GM10266 (cell line): ENCODE measurements around the gene LDLRAD4.
A peak's percentile ranks its signal among the peaks of the same experiment; 100 is the strongest.

Experiments used
- DNase-seq: peaks from one replicate; pipeline ENCODE4 v3.0.0; 2012; ENCODE audit errors: extremely low spot score
- CTCF ChIP-seq: IDR thresholded peaks from 2 replicates; pipeline ENCODE4 v1.5.1; 2012; ENCODE audit warnings: mild to moderate bottlenecking, low read depth; ENCODE audit not compliant: control insufficient read depth, insufficient read depth; ENCODE audit errors: missing control alignments

LDLRAD4 gene

GRCh38 chr18:13379062-13379865 lies 160.7 kb downstream of the LDLRAD4 start:
- no peak for TF ChIP-seq CTCF
- DNase-seq: no peak

GRCh38 chr18:13379930-13380690 lies 161.6 kb downstream of the LDLRAD4 start:
- DNase-seq: no peak
- no peak for TF ChIP-seq CTCF

- DNase-seq: no peak
- TF ChIP-seq CTCF: no peak
Measured at GRCh38 chr18:13380691-13381070, 162.1 kb downstream of the LDLRAD4 start.

DNA sequence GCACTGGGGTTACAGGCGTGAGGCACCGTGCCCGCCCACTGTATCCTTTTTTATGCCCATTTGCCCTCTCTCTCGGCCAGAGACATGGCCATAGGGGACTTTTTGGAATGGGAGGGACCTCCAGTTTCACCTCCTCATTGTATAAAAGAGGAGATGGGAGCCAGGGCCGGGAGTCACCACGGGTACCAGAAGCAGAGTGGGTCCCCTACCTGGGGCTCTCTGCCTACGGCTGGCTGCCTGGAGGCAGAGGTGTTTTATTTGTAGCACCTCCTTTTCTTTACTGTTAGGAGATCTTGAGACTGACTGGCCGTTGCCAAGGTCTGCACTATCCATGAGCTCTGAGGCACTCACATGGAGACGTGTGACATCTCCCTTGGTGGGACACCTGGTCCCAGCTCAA lies 162.8 kb downstream of the LDLRAD4 start:
- TF ChIP-seq CTCF: no peak
- DNase-seq: no peak

- peak; percentile 75 for DNase-seq
- no peak for TF ChIP-seq CTCF
Measured at GRCh38 chr18:13381944-13382365, 163.4 kb downstream of the LDLRAD4 start.

DNA sequence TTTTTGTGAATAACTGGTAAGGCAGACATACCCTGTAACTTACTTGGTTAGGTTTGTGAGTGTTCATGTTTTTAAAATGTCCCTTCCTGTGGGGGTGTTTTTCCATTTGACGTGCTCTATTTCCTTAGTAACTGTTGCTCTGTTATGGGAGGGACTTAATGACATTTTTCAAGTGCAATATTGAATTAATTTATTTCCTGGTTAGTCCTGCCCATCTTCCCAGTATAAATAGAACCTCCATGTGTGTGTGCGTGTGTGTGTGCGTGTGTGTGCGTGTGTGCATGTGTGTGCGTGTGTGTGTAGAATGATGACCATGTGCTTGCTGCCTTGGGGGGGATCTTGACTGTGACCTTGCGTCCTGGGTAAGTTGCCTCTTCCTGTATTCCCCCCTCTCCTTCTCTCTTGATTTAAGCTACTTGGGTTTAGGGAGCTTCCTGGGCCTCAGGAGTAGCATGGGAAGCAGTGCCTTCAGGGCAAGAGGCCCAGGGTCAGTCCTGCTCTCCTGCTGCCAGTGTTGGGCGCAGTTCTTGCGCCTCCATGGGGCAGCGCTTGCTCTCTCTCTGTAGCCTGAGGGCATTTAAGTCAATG lies 163.9 kb downstream of the LDLRAD4 start:
- no peak for TF ChIP-seq CTCF
- peak; percentile 72 for DNase-seq
